H1 (cell line): ENCODE results near the gene CCDC182.

Experiments
- CHD2 ChIP-seq: IDR thresholded peaks from 2 replicates; pipeline ENCODE4 v1.6.1; 2012; ENCODE audit warnings: low read length, improper control_type of control experiment
- EGR1 ChIP-seq: IDR thresholded peaks from 2 replicates; pipeline ENCODE4 v1.6.1; 2011; ENCODE audit warnings: low read depth, low read length, borderline replicate concordance
- EZH2 ChIP-seq: fragments of 200-600 bp; sonication (generic); IDR thresholded peaks from 2 replicates; pipeline ENCODE4 v1.7.1; 2012; ENCODE audit warnings: low read depth, mild to moderate bottlenecking, moderate library complexity, low read length, inconsistent platforms; ENCODE audit not compliant: severe bottlenecking
- GTF2F1 ChIP-seq: IDR thresholded peaks from 2 replicates; pipeline ENCODE4 v1.6.1; 2012; ENCODE audit warnings: low read depth, low read length, improper control_type of control experiment, borderline replicate concordance
- JUN ChIP-seq: IDR thresholded peaks from 2 replicates; pipeline ENCODE4 v1.6.1; 2011; ENCODE audit warnings: low read depth, mild to moderate bottlenecking, improper control_type of control experiment, low read length
- KDM1A ChIP-seq: fragments of 200-600, 300-600 bp; sonication (generic); IDR thresholded peaks from 2 replicates; pipeline ENCODE4 v1.7.1; 2016; ENCODE audit warnings: mild to moderate bottlenecking, low read length, borderline replicate concordance
- SRF ChIP-seq: IDR thresholded peaks from 2 replicates; pipeline ENCODE4 v1.6.1; 2011; ENCODE audit warnings: mild to moderate bottlenecking, low read depth, low read length, moderate library complexity
- TCF12 ChIP-seq: IDR thresholded peaks from 2 replicates; pipeline ENCODE4 v1.6.1; 2011; ENCODE audit warnings: low read depth, mild to moderate bottlenecking, low read length
- YY1 ChIP-seq: IDR thresholded peaks from 2 replicates; pipeline ENCODE4 v1.6.1; 2011; ENCODE audit warnings: low read depth, mild to moderate bottlenecking, low read length

GRCh38 chr17:57721967-57722703 lies 23.0 kb downstream of the CCDC182 start:
- no peak for TF ChIP-seq KDM1A
- TF ChIP-seq GTF2F1 = no peak
- TF ChIP-seq SRF = no peak
- TF ChIP-seq EZH2 = no peak
- TF ChIP-seq JUN = no peak
- TF ChIP-seq YY1 = no peak
- TF ChIP-seq CHD2 = no peak
- no peak for TF ChIP-seq TCF12
- no peak for TF ChIP-seq EGR1
